Measurements from ENCODE around the gene OGDHL. TPM values are rescaled to one million over a fixed set of nuclear protein-coding genes. Genes with fewer than 3 reads are reported as not detected.

Gene OGDHL
- total RNA-seq, 6 experiments from 2014 or later: 60.4 to 98.5 (median 76.8) TPM

DNA sequence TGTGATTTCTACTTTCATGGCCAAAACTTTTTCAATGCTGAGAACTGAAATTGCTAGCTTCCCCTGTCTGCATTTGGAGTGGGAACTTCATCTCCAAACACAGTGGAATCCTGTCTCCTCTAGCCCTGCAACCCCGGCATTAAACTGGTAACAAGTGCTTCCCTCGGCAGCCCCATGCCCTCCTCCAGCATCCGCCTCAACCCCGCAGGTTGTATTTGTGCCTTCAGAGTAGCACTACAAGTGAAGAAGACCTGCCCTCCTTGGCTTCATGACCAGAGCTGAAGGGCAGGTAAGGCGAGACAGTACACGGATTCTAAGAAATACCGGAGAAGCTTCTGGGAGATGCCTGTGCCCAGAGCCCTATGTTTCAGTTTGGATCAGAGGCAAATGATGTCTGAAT lies 65.8 kb downstream of the OGDHL start:
- no peaks in the 10 kb centered on the region for H3K9me3 ChIP-seq
- H3K27me3 ChIP-seq: no peaks in the 10 kb centered on the region
- H3K4me1 ChIP-seq: no peaks in the 10 kb centered on the region
- no peak overlapping the region for H3K4me3 ChIP-seq
- intact Hi-C loops (cut with DNase I): no loop called here
- no peak for DNase-seq
- no peaks in the 10 kb centered on the region for H3K36me3 ChIP-seq
- TF ChIP-seq, protein P1, sequence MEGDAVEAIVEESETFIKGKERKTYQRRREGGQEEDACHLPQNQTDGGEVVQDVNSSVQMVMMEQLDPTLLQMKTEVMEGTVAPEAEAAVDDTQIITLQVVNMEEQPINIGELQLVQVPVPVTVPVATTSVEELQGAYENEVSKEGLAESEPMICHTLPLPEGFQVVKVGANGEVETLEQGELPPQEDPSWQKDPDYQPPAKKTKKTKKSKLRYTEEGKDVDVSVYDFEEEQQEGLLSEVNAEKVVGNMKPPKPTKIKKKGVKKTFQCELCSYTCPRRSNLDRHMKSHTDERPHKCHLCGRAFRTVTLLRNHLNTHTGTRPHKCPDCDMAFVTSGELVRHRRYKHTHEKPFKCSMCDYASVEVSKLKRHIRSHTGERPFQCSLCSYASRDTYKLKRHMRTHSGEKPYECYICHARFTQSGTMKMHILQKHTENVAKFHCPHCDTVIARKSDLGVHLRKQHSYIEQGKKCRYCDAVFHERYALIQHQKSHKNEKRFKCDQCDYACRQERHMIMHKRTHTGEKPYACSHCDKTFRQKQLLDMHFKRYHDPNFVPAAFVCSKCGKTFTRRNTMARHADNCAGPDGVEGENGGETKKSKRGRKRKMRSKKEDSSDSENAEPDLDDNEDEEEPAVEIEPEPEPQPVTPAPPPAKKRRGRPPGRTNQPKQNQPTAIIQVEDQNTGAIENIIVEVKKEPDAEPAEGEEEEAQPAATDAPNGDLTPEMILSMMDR (IDR thresholded peaks at IDR 0.05): no peak
- no peak for TF ChIP-seq POLR2A (IDR thresholded peaks at IDR 0.05)
- no peak overlapping the region for H3K27ac ChIP-seq
- ATAC-seq: no peak
- 64% methylated on average over 7 of the region's 7 CpGs for WGBS (ENCODE audit: insufficient coverage, low coverage, low lambda C conversion rate, missing lambda C conversion rate)

DNA sequence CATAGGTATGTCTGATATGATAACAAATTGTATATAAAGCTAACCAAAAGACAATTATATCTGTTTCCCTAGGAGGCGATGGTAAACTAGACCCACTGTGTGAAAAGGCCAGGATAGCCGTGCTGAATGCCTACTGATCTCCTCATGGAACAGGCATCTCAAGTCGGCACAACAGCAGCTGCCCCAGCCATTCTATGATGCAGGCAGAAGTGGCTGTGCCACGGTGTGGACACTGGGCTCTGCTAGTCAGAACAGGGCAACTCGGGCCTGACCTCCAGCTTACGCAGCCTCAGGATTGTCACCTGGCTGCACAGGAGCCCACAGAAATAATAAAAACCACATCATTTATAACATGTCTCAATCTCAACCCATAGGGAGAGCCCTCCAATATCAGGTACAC lies 67.7 kb downstream of the OGDHL start:
- Histone ChIP-seq H3K4me1 (no peaks in the 10 kb centered on the region), H3K27ac (no peak overlapping the region), H3K9me3 (no peaks in the 10 kb centered on the region), H3K36me3 (no peaks in the 10 kb centered on the region), H3K4me3 (no peak overlapping the region), H3K27me3 (no peaks in the 10 kb centered on the region)
- 43% methylated on average over 1 of the region's 6 CpGs for WGBS (ENCODE audit: insufficient coverage, low coverage, low lambda C conversion rate, missing lambda C conversion rate)
- DNase-seq: no peak
- no peak for TF ChIP-seq POLR2A (IDR thresholded peaks at IDR 0.05)
- TF ChIP-seq, protein P1 (IDR thresholded peaks at IDR 0.05): no peak
- ATAC-seq: no peak
- intact Hi-C loops (cut with DNase I): no loop called here

DNA sequence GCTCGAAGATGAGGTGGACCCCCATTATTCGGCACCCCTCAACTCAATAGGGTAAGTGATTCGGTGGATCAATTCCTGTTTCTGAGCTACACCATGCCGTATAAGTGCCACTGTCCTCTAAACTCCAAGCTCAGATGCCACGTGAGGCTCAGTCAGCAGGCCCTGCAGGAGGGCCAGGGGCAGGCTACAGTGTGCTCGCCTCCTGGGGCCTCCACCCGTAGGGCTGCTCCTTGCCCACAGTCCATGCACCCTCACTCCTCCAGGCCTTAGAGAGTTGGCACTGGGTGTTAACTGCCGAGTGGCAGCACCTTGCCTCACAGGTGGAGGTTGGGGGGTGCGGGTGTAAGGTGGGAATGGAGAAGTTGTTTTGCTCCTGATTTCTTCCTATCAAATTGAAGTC lies 70.5 kb downstream of the OGDHL start:
- ATAC-seq: no peak
- Histone ChIP-seq H3K36me3 (no peaks in the 10 kb centered on the region), H3K27me3 (no peaks in the 10 kb centered on the region), H3K9me3 (no peaks in the 10 kb centered on the region), H3K27ac (no peak overlapping the region), H3K4me3 (no peak overlapping the region), H3K4me1 (no peaks in the 10 kb centered on the region)
- intact Hi-C loops (cut with DNase I): no loop called here
- no peak for TF ChIP-seq POLR2A (IDR thresholded peaks at IDR 0.05)
- TF ChIP-seq, protein P1 (IDR thresholded peaks at IDR 0.05): no peak
- no peak for DNase-seq
- WGBS (ENCODE audit: insufficient coverage, low coverage, low lambda C conversion rate, missing lambda C conversion rate): no CpG with 5 or more reads among the region's 9 CpGs

DNA sequence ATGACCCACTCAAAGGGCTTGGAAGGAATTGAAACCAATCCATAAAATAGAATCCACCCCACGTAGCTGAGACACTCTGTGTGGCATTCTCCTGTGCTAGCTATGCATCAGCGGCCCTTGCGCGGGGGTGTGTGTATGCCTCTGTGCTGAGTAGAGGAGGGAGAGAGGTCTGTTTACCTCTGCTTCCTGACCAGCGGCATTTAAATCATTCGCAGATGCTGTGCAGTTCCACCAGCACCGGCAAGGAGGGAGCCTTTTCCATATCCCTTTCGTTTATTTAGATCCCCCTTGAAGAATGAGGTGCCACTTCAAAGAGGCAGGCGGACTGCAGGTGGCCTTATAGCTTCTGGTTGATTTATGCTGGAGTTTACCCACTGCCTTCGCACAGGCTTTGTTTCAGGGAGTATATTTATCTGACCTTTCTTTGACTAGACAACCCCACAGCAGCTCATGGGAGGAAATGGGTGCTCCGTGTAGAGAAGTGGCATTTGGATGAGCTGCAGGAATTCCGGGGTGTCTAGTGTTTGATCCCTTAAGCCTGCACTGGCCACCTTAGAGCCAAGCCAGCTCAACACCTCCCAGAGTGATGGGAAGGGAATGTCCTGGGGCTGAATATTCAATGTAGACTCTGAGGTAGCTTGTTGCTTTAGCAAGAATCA lies 71.3 kb downstream of the OGDHL start:
- Histone ChIP-seq H3K27me3 (no peaks in the 10 kb centered on the region), H3K9me3 (no peaks in the 10 kb centered on the region), H3K27ac (no peak overlapping the region), H3K36me3 (no peaks in the 10 kb centered on the region), H3K4me3 (no peak overlapping the region), H3K4me1 (no peaks in the 10 kb centered on the region)
- intact Hi-C loops (cut with DNase I): no loop called here
- no peak for ATAC-seq
- TF ChIP-seq, protein P1 (IDR thresholded peaks at IDR 0.05): no peak
- no peak for TF ChIP-seq POLR2A (IDR thresholded peaks at IDR 0.05)
- 14% methylated on average over 6 of the region's 12 CpGs for WGBS (ENCODE audit: insufficient coverage, low coverage, low lambda C conversion rate, missing lambda C conversion rate)
- no peak for DNase-seq
